Stimulated activated CD4-positive, alpha-beta T cell treated with anti-CD3 and anti-CD28 coated beads, Interleukin-2, amount 100 ng/mL, for 4 hours (primary cell): ENCODE data around the gene ALPP.
"Not testable (repeated sequence)": the region's sequence is repeated elsewhere in the genome, so short reads cannot be mapped to it uniquely, and the experiment has no call there.

Experiments used
- DNase-seq: peaks from one replicate; pipeline ENCODE4 v3.0.0-alpha.2; 2020; ENCODE audit warnings: low read depth

Gene ALPP

GRCh38 chr2:232381204-232382031 lies 2.9 kb downstream of the ALPP start:
- DNase-seq = not testable (repeated sequence)

- DNase-seq = no peak
Observed at GRCh38 chr2:232382331-232383225, 4.0 kb downstream of the ALPP start.

GRCh38 chr2:232384466-232384865 lies 5.9 kb downstream of the ALPP start:
- no peak for DNase-seq

GRCh38 chr2:232385058-232385457 lies 6.5 kb downstream of the ALPP start:
- not testable (repeated sequence) for DNase-seq

- DNase-seq = no peak
Observed at GRCh38 chr2:232385660-232386489, 7.3 kb downstream of the ALPP start.

DNA sequence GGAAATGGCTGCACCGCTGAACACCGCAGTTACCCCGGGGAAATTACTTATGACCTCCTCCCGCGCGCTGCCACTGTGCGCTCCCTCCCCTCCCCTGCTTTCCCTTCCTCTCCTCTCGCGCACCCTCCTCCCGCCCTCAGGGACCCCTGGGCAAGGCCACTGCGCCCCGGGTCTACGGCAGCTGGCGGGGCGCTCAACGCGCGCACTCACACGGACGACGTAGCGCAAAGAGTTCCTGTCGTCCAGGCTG lies 7.9 kb downstream of the ALPP start:
- no peak for DNase-seq

- DNase-seq = no peak
Observed at GRCh38 chr2:232386740-232387450, 8.3 kb downstream of the ALPP start.

DNA sequence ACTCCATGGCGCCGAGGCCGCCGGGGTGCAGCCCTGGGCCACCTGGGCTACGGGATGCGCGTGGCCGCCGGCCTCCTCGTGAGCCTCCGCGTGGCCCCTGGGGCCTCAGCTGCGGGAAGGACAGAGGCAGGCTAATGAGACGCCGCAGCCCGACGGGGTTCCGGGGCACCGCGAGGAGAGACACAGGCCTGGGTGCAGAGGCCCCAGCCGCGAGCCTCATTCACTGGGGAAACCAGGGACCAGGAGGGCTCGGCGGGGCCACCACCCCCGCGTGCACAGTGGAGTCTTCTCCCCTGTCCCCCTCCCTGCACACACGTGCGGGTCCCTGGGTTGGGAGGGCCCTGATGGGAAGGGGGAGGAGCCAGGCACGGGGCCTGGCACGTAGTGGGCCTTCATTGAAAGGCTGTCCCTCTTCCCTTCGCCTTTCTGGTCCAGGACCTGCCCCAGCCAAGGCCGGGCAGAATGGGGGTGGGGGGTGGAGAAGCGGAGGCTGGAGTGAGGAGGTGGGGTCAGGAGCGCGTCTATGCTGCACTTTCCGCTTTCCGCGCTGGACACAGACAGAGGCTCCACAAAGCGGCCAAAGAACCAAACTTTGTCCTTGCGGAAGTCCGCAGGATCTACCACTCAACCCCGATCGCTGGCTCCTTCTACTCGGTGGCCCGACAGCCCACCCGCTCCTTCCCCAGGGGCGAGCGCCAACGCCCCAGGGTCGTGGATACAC lies 9.1 kb downstream of the ALPP start:
- no peak for DNase-seq

- DNase-seq = no peak
Observed at GRCh38 chr2:232388324-232388891, 9.9 kb downstream of the ALPP start.

- no peak for DNase-seq
Observed at GRCh38 chr2:232389327-232389726, 10.8 kb downstream of the ALPP start.

DNA sequence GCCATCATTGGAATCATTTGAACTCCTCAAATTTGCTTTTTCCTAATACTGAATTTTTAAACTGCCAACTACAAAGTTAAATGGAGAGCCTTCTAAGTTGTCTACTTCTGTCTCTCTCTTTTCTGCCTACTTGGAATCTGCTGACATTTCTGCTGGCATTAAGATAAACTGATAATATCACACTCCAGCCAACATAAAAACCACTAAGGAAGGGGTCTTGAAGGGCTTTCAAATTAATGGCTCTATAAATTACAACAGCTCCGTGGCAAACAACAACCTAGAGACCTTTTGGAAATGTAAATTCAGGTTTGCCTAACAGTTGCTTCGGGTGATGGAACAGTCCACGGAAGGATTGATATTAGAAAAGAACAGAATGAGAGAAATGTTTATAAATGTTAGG lies 12.1 kb downstream of the ALPP start:
- DNase-seq = no peak

DNA sequence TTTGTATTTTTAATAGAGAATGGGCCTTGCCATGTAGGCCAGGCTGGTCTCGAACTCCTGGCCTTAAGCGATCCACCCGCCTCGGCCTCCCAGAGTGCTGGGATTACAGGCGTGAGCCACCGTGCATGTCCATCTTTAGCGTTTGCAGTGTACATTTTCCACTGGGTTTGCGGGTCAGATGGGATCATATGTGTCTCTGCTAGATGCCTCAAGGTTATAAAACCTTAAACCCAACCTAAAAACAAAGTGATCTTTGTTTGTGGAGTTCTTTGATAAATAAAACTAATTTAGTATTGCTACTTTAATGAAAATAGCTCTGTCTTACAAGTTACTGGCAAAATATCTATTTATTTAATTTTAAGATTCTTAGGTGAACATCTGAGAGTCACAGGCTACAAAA lies 15.0 kb downstream of the ALPP start:
- DNase-seq = no peak

DNA sequence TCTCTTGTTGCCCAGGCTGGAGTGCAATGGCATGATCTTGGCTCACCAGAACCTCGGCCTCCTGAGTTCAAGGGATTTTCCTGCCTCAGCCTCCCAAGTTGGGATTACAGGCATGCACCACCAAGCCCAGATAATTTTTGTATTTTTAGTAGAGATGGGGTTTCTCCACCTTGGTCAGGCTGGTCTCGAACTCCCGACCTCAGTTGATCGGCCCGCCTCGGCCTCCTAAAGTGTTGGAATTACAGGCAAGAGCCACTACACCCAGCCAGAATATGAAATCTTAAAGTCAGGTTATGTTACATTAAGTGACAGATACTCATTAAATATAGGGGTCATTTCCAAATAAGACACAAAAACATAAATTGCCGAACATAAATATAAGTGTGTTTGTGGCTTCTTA lies 15.9 kb downstream of the ALPP start:
- not testable (repeated sequence) for DNase-seq

GRCh38 chr2:232395586-232395985 lies 17.0 kb downstream of the ALPP start:
- no peak for DNase-seq

- DNase-seq = no peak
Observed at GRCh38 chr2:232396683-232397082, 18.1 kb downstream of the ALPP start.

DNA sequence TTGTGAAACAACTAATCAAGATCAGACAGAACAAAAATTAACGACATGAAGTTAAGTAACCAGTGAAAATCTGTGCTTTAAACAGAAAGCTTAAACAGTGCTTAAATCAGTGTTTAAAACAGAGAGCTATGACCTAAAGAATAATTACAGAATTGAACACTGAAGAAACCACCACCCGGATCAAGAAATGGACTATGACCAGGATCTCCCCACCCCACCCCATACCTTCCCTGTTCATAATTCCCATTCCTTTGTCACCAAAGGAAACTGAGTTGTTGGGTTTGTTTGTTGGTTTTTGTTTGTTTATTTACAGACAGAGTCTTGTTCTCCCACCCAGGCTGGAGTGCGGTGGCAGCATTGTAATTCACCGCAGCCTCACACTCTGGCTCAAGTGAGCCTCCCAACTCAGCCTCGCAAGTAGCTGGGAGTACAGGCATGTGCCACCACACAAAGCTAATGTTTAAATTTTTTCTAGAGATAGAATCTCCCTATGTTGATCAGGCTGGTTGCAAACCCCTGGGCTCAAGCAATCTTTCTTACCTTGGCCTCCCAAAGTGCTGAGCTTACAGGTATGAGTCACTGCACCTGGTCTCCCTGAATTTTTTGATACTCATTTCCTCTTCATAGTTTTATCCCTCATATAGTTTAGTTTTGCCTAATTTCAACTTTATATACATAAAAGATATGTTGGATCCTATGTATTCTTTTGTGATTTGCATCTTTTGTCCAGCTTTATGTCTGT lies 19.9 kb downstream of the ALPP start:
- no peak for DNase-seq

GRCh38 chr2:232400256-232401015 lies 21.9 kb downstream of the ALPP start:
- no peak for DNase-seq

DNA sequence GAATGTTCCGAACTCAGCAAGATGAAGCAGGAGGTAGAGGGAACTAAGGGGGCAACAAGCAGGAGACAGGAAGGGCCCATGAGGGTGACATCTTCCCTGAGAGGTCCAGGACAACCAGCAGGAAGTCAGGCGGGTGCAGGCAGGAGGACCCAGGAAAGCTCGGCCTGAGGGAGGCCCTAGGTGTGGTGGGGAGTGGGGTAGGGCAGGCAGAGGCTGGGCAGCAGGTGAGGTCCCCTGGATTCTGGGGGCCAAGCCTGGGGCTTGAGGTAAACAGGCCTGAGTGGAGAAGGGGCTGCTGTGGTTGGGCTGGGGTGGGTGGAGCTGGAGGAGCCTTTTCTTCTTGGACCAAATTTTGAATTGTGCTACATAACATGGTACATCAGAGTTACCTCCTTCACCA lies 24.0 kb downstream of the ALPP start:
- no peak for DNase-seq

- DNase-seq = no peak
Observed at GRCh38 chr2:232405943-232406510, 27.5 kb downstream of the ALPP start.
